ENCODE data around the gene USP10. TPM values are rescaled to one million over a fixed set of nuclear protein-coding genes. Genes with fewer than 3 reads are reported as not detected.
"Not testable (repeated sequence)": the region's sequence is repeated elsewhere in the genome, so short reads cannot be mapped to it uniquely, and the experiment has no call there.

USP10 gene
- total RNA-seq, 2 experiments from 2014 or later, result 65.9 to 134 TPM

GRCh38 chr16:84729716-84730320, 30.0 kb downstream of the USP10 start:
- Histone ChIP-seq H3K4me2 (ENCODE audit: low read length) (peak overlapping the region; percentile 80), H3K79me2 (ENCODE audit: insufficient read depth, low read depth, low read length) (peaks cover 100% of the 10 kb centered on the region), H3K9me3 (ENCODE audit: low read length) (no peaks in the 10 kb centered on the region), H3K4me1 (ENCODE audit: insufficient read depth, low read length, poor library complexity, severe bottlenecking) (peaks cover 69% of the 10 kb centered on the region), H2AFZ (ENCODE audit: low read length) (no peak overlapping the region), H3K27ac (ENCODE audit: low read depth, low read length, poor library complexity, severe bottlenecking) (peak overlapping the region; percentile 46), H3K4me3 (ENCODE audit: low read depth, low read length, poor library complexity, severe bottlenecking) (peak overlapping the region; percentile 48), H3K9me2 (ENCODE audit: insufficient read depth, low read length) (no peaks in the 10 kb centered on the region), H4K20me1 (ENCODE audit: insufficient read depth, low read length) (peaks cover 36% of the 10 kb centered on the region), H3K36me3 (ENCODE audit: insufficient read depth, low read length) (peaks cover 23% of the 10 kb centered on the region; the same call in 1 of the 2 replicates)
- ChIA-PET CTCF (ENCODE audit: unreplicated experiment) (interaction anchor here (0.6 to 1.7 kb wide), 3 partner anchors 9 to 223 kb away, joined by 3 to 6 read pairs (median 3); no protein-coding TSS in a partner anchor), POLR2A (interaction anchor here (0.5 to 1.6 kb wide), 7 partner anchors 11 to 570 kb away, joined by 3 to 5 read pairs (median 4); partner anchors contain the start of gene KLHL36)
- intact Hi-C loops (cut with micrococcal nuclease; ENCODE audit: unreplicated experiment), result no loop called here
- TF ChIP-seq EZH2phosphoT487 (IDR thresholded peaks at IDR 0.05; ENCODE audit: borderline replicate concordance, low read depth, low read length) (no peak), CTCF (conservative IDR thresholded peaks at IDR 0.05; ENCODE audit: low read length) (no peak)
- DNase-seq (ENCODE audit: low spot score), result no peak
- no TSS peak for BruUV-seq (replicated peaks)

- no TSS peak for BruUV-seq (replicated peaks)
- Histone ChIP-seq H3K27ac (ENCODE audit: low read depth, low read length, poor library complexity, severe bottlenecking) (peak overlapping the region; percentile 46), H3K4me2 (ENCODE audit: low read length) (peak overlapping the region; percentile 80), H2AFZ (ENCODE audit: low read length) (no peak overlapping the region), H4K20me1 (ENCODE audit: insufficient read depth, low read length) (peaks cover 33% of the 10 kb centered on the region), H3K4me3 (ENCODE audit: low read depth, low read length, poor library complexity, severe bottlenecking) (peak overlapping the region; percentile 48), H3K36me3 (ENCODE audit: insufficient read depth, low read length) (peaks cover 30% of the 10 kb centered on the region), H3K9me3 (ENCODE audit: low read length) (no peaks in the 10 kb centered on the region), H3K4me1 (ENCODE audit: insufficient read depth, low read length, poor library complexity, severe bottlenecking) (peaks cover 62% of the 10 kb centered on the region), H3K79me2 (ENCODE audit: insufficient read depth, low read depth, low read length) (peaks cover 99% of the 10 kb centered on the region), H3K9me2 (ENCODE audit: insufficient read depth, low read length) (no peaks in the 10 kb centered on the region)
- CTCF ChIA-PET (ENCODE audit: unreplicated experiment), result interaction anchor here (0.6 to 1.7 kb wide), 3 partner anchors 8 to 224 kb away, joined by 3 to 6 read pairs (median 3); no protein-coding TSS in a partner anchor
- intact Hi-C loops (cut with micrococcal nuclease; ENCODE audit: unreplicated experiment), result no loop called here
- TF ChIP-seq CTCF (conservative IDR thresholded peaks at IDR 0.05; ENCODE audit: low read length) (no peak), EZH2phosphoT487 (IDR thresholded peaks at IDR 0.05; ENCODE audit: borderline replicate concordance, low read depth, low read length) (no peak)
- DNase-seq (ENCODE audit: low spot score), result peak; percentile 59
- POLR2A ChIA-PET, result interaction anchor here (0.5 to 1.6 kb wide), 5 partner anchors 67 to 645 kb away, joined by 3 to 7 read pairs (median 4); no protein-coding TSS in a partner anchor
These were observed 30.8 kb downstream of the USP10 start for GRCh38 chr16:84730406-84731106.

GRCh38 chr16:84732332-84732673, 32.5 kb downstream of the USP10 start:
- CTCF ChIA-PET (ENCODE audit: unreplicated experiment); H3K27ac ChIP-seq (ENCODE audit: low read depth, low read length, poor library complexity, severe bottlenecking); H3K9me3 ChIP-seq (ENCODE audit: low read length); H3K4me2 ChIP-seq (ENCODE audit: low read length); intact Hi-C loops (cut with micrococcal nuclease; ENCODE audit: unreplicated experiment); H3K4me3 ChIP-seq (ENCODE audit: low read depth, low read length, poor library complexity, severe bottlenecking); H3K9me2 ChIP-seq (ENCODE audit: insufficient read depth, low read length); BruUV-seq (replicated peaks); H2AFZ ChIP-seq (ENCODE audit: low read length); DNase-seq (ENCODE audit: low spot score): not testable (repeated sequence)
- peaks cover 84% of the 10 kb centered on the region for H3K79me2 ChIP-seq (ENCODE audit: insufficient read depth, low read depth, low read length)
- peaks cover 49% of the 10 kb centered on the region for H3K4me1 ChIP-seq (ENCODE audit: insufficient read depth, low read length, poor library complexity, severe bottlenecking)
- H3K36me3 ChIP-seq (ENCODE audit: insufficient read depth, low read length), result peaks cover 41% of the 10 kb centered on the region
- POLR2A ChIA-PET, result interaction anchor here (0.7 to 1.6 kb wide), 5 partner anchors 12 to 284 kb away, joined by 3 to 4 read pairs (median 3); no protein-coding TSS in a partner anchor
- peaks cover 19% of the 10 kb centered on the region for H4K20me1 ChIP-seq (ENCODE audit: insufficient read depth, low read length)

All from OCI-LY7 (cell line).